Stimulated activated CD4-positive, alpha-beta T cell treated with anti-CD3 and anti-CD28 coated beads, Interleukin-4, amount 100 ng/mL, for 24 hours (primary cell): Measurements from ENCODE around the gene PTPRG.
"Not testable (repeated sequence)": the region's sequence is repeated elsewhere in the genome, so short reads cannot be mapped to it uniquely, and the experiment has no call there.

Experiments
- DNase-seq: peaks from one replicate; pipeline ENCODE4 v3.0.0-alpha.2; 2020

The PTPRG gene

DNA sequence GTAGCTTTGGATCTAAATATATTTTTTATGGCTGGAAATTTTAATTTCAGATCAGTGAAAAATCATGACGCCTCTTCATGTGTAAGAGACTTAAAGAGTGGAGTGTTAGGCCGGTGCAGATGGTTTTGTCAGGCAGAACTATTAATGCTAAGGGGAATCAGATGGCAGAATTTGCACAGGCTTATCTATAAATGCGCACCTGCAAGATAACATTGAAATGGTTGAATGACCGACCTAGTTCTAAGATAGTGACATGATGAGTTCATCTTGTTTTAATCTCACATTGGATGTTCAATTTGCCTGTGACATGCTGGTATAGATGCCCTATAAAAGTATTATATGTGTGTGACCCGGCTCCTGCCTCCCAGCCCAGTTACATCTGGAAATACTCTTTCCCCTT is 471.4 kb downstream of the PTPRG start:
- no peak for DNase-seq

DNA sequence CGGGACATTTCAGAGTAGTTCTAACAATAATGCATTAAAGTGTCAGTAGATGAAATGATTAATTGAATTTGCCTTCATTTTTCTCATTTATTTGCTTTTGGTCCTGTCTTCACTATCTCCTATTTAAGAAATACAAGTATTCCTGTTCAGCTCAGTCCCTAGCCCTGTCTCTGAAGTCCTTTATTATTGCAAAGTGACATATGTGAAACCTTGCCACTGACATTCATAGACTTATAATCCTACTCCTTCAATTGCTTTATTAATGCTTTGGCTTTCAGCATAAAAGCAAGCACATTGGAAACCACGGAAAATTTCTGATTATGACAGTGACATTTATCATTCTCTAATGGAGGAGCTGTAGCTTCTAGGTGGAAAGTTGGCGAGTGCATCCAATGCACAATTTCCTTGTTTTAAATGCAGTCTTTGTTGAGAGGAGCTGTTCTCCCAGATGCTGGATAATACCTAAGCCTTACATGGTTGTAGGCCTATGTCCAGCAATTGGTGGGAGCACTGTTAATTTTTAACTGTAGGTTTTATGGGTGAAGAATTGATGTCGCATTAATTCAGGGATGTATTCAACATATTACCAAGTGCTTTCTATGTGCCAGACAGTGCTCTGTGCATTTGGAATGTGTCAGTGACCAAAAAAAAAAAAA is 474.2 kb downstream of the PTPRG start:
- no peak for DNase-seq

DNA sequence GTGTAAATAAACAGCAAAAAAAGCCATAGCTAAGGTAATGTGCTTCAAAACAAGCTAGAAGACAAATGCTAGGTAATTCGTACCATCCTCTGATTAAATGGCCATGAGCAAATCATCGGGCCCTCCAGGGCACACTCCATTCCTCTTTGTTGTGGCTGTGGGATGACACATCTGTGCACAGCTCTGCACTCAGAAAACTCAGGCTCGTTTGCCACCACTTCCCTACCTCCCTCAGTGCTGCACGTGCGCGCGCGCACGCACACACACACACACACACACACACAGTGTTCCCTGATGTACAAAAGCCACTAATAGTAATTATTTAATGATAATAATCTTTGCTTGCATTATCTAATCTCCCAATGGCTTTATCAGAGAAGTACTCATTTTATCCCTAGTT is 475.4 kb downstream of the PTPRG start:
- DNase-seq = no peak

DNA sequence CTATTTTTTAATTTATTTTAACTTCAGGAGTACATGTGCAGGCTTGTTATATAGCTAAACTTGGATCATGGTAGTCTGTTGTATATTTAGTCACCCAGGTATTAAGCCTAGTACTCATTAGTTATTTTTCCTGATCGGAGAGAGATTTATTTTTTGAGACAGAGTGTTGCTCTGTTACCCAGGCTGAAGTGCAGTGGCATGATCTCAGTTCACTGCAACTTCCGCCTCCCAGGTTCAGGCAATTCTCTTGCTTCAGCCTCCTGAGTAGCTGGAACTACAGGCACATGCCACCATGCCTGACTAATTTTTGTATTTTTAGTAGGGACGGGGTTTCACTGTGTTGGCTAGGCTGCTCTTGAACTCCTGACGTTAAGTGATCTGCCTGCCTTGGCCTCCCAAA is 477.4 kb downstream of the PTPRG start:
- DNase-seq = not testable (repeated sequence)

DNA sequence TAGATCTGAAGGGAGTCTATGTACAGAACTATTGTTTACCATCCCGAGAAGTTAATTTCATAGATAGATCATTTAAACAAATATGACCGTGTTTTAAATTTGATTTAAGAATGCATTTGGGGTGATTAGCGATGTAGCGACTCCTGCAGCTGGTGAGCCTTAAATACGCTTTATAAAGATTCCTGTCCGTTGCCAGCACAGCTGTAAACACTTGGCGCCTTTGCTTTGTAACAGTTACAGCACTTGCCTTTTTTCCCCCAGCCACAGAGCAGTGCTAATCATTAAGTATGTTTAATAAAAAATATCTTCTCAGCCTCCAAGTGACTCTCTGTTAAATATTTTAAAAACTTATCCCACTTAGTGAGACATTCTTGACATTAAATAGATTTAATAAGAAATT is 478.2 kb downstream of the PTPRG start:
- DNase-seq = no peak

DNA sequence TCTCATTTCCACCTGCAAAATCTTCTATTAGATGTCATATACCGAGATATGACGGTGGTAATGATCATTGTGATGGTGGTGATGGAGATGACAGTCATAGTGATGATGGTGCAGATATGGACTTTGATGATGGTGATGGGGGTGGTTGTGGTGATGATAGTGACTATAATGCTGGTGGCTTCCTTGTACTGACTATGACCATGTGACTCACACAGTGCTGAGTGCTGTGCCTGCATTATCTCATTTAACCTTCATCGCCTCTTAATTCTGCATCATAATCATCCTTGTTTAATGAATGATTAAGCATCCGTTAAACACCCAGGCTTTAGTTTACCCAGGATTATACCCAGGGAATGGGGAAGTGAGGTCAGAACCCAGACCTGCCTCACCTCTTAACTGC is 480.3 kb downstream of the PTPRG start:
- no peak for DNase-seq

DNA sequence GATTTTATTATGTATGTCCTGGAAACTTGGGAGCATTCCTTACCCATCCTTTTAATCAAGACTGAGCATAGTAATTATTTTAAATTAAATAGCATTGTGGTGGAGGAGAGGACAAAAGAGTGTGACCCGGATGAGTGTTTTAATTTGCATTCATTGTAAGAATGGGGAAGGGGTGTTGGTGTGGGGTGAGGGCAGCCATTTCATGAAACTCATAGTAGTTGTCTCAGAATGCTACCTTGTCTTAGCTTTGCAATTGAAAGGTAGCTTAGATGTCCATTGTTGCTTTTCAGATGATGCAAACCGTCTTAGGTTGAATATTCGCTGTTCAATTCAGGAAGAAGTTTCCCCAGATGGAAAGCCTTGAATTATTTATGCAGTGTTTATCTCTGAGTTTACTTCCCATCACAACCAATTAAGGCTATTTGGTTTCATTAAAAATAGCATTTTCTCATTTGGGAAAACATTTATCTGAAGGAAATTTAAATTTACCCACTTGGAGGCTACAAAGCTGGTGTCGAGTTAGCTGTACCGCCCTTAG is 483.6 kb downstream of the PTPRG start:
- DNase-seq = no peak

DNA sequence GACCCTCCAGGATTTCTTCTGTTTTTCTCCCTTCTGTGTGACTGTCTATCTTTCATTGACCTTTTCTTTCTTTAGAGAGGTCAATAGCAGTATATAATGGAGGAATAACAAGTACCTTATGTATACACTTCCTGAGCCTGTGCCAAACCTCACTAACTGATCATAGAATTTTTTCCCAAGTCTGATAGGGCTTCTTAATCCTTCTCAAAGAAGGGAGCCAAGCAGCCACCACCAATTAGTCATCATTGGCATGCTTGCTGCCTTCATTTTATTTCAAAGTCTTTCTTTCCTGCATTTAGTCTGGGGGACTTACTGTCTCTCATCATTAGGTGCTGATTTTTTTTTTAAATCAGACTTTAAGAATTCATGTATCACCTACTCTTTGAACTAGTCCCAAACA is 485.0 kb downstream of the PTPRG start:
- no peak for DNase-seq

DNA sequence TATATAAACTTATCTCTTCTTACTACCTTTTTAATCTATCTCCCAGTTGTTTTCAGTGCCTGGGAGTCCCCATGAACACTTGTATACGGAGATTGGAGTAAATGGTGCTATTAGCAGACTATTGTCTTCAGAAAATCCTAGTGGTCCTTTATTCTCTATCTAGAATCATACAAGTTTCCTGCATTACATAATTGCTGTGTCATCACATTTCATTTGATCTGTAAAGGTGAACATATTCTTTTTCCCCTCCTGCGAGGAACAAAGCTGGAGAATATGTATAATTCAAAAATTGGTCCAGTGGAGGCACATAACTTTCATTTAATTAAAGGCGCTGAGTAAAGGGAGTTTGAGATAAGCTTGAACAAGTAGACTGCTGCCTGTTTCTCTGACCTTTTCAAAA is 487.2 kb downstream of the PTPRG start:
- DNase-seq = no peak

DNA sequence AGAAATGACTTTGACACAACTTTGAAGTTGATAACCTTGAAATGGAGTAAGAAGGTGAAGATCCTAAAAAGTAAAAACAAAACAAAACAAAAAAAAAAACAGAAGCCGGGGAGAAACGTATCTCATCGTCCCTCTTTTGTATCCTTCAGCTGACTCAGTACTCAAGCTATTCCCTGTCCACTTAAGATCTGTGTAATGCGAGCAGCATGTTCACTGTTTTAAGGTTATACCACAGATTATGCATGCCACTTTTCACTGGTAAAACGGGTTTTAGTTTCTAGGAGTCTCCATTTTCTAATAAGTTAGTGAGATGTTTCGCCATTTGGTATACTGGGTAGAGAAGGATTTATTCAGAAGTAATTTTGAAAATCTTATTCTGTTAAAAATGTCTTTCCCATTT is 487.7 kb downstream of the PTPRG start:
- no peak for DNase-seq

DNA sequence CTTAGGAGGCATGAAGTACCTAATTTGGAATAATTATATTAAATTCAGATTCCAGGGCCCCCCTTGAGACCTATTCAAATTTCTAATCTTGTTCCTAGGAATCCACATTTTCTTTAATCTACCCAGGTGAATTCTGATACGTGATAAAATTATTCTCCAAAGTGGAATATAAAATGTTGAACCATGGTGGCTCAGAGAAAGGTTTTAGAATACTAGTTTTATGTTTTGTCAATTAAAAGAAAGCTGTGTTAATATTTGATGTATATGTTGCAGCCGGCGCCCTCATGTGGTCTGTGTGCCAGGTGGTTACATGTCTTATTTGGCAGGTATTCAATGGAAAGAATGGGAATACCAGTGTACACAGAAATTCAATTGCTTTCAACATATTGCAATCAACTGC is 490.1 kb downstream of the PTPRG start:
- no peak for DNase-seq

DNA sequence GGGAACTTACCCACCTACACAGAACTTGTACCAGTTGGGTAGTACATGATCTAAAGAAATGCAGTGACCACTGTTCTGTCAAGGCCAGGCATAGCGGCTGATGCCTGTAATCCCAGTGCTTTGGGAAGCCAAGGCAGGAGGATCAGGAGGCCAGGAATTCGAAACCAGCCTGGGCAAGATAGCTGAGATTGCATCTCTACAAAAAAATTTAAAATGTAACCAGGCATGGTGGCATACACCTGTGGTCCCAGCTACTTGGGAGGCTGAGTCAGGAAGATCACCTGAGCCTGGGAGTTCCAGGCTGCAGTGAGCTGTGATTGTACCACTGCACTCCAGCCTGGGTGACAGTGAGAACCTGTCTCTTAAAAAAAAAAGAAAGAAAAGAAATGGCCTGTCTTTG is 491.0 kb downstream of the PTPRG start:
- no peak for DNase-seq

DNA sequence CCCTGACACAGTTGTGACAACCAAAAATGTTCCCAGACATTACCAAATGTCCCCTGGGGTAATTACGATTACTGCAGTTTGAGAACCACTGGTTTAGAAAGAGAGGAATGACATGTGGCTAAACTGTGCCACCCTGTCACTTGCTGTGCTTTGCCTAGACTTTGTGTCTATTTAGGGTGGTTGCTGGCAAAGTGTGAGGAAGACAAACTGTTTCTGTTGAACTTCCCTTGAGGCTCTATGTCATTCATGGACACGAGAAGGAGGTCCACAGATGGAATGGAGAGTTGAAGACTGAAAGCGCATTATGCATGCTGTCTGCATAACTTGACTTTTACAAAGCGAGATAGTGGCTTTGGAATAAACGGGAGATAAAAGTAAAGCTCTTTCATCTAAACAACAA is 495.3 kb downstream of the PTPRG start:
- no peak for DNase-seq

DNA sequence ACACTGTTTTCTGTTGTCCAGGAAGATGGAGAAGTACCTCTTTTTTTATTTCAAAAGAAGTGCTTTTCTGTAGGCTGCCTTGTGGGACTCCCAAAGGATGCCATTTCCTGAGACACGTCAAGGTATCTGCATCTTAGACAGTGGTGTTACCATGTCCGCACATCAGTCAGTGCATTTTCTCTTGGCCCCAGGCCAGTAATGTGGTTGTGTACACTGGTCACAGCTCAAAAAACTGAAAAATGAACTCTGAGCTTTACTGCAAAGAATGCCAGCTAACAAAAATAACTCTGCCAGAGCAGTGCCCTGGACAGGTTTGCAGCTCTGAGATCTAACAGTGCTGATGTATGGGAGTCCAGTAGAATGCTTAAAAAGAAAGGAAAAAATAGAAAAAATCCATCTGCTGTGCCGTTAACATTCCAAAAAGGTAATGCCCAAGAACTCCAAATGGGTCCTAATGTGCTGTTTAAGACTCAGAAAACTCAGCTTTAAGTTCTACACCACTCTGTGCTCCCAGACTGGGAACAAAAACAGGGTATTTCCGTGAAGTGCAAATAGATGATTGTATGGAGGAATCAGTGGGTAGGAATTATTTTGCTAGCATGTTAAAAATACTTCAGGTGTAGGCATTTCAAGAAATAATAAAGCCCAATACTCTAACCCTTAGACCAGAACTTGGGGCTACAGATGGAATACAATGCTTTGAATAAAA is 496.1 kb downstream of the PTPRG start:
- DNase-seq = no peak

DNA sequence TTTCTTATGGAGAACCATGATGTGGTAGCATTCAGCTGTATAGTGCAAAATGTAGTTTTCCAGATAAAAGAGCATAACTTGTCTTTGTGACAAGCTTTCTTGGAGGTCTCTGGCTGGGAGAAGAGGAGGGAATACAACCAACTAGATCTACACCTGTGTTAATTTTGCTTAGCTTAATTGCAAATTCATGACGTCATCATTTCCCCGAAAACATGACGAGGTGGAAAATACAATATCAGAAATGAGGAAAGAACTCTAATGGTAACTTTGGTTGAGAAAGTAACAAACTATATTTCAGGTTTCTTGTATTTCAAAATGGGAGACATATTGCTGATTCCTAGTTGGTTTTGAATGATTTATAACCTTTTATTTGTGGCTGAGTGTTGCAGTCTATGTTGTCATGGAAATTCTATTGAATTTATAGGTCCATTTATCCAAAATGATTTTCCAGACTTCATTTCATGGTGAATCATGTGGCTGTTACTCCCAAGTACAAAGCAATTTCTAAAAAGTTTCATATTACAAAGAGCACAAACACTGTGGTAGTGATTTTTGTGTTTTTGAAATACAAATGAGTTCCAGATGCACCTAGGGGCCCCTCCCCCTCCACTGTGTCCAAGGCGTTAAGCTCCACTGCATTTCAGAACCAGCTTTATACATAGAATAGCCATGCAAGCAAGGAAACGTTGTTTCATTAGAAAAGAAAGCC is 504.8 kb downstream of the PTPRG start:
- no peak for DNase-seq

DNA sequence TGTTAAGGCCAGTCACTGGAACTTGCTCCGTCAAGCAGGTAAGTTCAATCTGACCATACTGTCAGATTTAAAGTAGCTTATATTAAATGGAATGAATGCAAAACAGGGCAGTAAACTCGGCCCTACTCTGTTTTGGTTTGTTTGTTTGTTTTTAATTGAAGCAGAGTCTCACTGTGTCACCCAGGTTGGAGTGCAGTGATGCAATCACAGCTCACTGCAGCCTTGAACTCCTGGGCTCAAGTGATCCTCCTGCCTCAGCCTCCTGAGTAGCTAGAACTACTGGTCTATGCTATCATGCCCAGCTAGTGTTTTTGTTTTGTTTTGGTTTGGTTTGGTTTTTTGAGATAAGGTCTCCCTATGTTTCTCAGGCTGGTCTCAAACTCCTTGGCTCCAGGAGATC is 507.0 kb downstream of the PTPRG start:
- DNase-seq = no peak

DNA sequence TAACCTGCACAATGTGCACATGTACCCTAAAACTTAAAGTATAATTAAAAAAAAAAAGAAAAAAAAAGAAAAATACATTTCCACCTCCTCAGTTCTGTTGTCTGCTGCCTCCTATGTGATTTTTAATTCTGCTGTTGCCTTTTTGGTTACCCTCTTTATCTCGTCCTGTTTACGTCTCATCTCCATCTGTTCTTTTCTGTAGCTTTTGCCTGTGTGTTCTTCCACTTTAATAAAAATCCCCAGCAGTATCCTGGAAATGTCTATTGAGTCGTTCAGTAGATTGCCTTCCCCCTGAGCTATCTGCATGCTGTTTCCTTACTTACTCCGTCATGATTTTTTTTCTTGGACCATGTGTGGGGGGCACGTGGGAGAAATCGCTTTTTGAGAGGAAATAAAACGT is 509.5 kb downstream of the PTPRG start:
- DNase-seq = no peak

DNA sequence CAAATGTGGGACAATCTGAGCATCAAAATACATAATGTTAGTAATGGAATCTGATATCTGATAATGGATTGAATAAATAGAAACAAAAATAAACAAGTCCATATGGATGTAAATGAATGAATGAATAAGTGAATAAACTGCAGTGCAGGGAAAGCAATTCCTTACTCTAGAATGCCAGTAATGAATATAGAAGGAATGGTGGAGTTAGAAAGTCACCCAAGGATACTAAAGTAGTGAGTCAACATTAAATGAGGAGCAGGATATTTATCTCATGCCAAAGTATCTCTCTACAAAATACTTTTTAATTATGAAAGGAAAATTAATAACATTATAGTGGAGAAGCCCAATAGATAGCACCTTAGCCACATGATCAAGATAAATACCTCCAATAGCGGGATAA is 511.7 kb downstream of the PTPRG start:
- no peak for DNase-seq

DNA sequence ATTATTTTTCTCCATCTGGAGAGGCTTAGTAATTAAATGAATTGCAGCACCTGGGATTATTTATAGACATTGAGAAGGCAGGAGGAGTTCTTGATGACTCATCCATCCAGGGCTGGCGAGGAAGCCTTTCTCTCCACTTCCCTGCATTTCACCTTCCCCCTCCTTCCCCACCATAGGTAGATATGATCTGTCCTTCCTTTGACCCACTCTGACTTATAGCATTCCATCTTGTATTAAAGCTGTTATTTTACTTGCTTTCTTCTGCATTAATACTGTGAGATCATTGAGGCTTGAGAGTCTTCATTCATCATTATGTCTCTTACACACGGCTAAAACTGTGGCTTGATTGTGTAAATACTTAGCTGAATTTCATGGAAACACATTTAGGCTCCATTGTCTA is 523.2 kb downstream of the PTPRG start:
- DNase-seq = no peak

DNA sequence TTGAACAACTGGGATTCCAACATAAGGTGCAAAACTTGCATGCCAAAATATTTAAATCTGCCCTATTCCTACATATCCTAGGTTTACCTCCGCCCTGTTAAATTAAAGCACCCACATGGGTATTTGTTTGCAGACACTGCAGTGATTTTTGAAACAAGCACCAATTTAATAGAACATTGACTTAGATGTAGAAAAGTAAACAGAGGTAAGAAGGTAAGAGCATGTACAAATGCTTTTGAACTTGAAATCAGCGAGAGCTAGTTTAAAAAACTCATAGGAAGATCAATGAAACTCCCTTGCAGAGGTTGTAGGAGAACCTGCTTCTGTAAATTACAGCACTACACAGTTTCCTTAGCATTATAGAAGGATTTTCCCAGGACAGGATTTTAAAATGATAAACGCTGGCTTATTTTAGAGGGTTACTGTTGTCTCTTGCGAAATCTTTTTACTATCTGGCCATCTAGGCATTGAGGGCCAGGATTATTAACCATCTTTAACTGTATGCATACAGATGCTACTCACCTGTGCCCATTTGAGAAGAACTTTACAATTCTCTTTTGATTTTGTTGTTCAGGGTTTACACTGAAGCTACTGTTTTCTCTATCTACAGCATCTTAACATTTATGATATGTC is 527.2 kb downstream of the PTPRG start:
- DNase-seq = no peak

DNA sequence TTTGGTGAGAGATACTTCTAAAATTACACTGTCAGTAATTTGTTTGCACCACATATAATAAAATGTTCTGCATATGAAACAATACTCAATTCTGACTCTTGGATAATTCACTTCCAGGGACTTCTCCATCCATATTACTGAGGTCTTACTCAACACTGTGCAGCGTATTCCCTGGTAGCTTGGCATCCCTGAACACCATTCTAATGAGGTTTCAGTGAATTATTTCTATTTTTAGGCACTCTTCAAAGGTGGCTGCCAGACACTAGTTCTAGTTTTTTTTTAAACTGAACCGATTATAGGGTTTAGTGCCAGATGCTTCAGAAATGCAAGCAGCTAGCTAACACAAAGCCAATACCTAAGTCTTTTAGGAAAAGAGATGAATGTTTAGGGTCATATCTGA is 528.7 kb downstream of the PTPRG start:
- DNase-seq = no peak

DNA sequence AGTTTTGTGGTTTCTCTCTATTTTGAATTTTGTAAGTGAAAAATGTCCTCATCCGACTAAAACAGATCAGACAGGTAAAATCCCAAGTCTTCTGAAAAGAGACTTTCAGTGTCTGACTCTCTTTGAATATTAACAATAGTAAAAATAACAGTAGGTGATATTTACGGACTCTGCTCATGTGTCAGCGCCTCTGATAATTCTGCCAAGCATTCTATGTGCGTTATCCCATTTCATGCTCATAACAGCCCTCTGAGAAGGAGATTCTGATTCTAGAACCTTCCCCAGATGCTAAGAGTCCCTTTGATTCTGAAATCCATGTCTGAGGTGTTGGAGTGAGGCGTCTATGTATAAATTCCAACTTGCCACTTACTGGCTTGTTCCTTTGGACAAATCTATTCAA is 529.1 kb downstream of the PTPRG start:
- no peak for DNase-seq

DNA sequence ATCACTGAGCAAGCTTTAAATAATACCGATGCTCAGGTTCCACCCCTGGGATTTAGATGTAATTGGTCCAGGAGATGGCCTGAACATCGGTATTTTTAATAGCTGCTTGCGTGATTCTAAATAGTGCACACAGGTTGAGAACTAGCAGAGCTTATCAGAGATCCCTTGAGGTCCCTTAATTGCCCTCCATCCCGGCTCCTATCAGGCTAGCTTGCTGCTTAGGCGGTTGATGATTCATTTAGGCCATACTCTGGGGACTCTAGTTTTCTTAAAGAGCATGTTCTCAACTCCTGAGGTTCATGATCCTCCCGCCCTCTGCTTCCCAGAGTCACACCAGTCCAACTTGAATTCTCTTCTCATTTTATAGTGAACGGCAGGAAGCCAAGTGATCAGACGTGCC is 531.7 kb downstream of the PTPRG start:
- DNase-seq = no peak

DNA sequence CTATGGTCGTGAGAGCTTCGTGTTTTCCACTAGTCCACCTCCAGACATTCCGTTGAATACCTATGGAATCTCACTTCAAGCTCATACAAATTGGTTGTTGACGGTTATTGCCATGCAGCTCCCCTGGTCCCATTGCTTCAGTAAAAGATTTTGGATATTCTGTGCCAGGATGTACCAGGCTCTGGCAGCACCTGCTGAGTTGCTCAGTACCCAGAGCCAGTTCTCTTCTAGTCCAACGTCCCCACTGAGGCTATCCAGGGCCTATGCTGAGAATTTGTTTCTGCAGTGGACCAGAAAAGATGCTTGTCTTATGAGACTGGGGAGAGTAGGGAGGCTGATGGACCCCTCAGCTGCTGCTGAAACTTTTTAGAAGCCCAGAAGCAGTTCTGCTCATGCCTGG is 533.1 kb downstream of the PTPRG start:
- no peak for DNase-seq
